K562 (cell line): Measurements from ENCODE around the gene MECP2. TPM values are rescaled to one million over a fixed set of nuclear protein-coding genes. Genes with fewer than 3 reads are reported as not detected.

Experiments
- ATAC-seq: fragments of 200-7000 bp; cut with Tn5 transposase; 3 replicates; pipeline ENCODE4 v1.9.1; 2020; ENCODE audit warnings: moderate library complexity
- BruUV-seq: library from RNA; stranded (reverse); fragments of 400-500 nt; replicated peaks from 2 replicates; lab custom pipeline; 2021; lab: Mats Ljungman, UMichigan
- CTCF ChIA-PET: fragments of 300-600 bp; formaldehyde crosslinking; extraction: SDS; loops from one replicate; lab custom pipeline; 2021; ENCODE audit warnings: low intra/inter-chr PET ratio; lab: Yijun Ruan, JAX
- POLR2A ChIA-PET: fragments of 300-600, 350-650 bp; sonication (Branson Sonifier 250); formaldehyde crosslinking; extraction: SDS; loops from one replicate; lab custom pipeline; 2021; ENCODE audit warnings: antibody characterized with exemption, inconsistent platforms; lab: Yijun Ruan, JAX
- DNase-seq, 4 experiments: peaks; one replicate each; pipeline versions ENCODE4 v3.0.0 to v3.0.0-alpha.2; 2011 to 2018; ENCODE audit warnings: low spot score in 3 of 4, mixed read lengths in 3 of 4; ENCODE audit errors: extremely low read depth in 1 of 4
- FAIRE-seq: peaks from 2 replicates; lab custom pipeline; 2011; peaks lifted over from hg19 to GRCh38; lab: Jason Lieb, UNC
- H2AFZ ChIP-seq: 2 replicates; pipeline ENCODE4 v1.6.0; 2011; ENCODE audit warnings: low read depth, low read length, control low read depth, inconsistent platforms
- H3K27ac ChIP-seq: fragments of 200-600 bp; 3 replicates; pipeline ENCODE4 v1.8.0; 2011; ENCODE audit warnings: low read depth, mild to moderate bottlenecking, control low read depth, inconsistent platforms, low read length, moderate library complexity, mixed read lengths; ENCODE audit errors: extremely low read depth
- H3K27me3 ChIP-seq, 2 experiments: fragments of 300-600 bp in 1 of 2; 2 replicates in 1 of 2; 3 replicates in 1 of 2; pipeline versions ENCODE4 v1.6.0 to v1.8.0; 2011; ENCODE audit warnings: inconsistent platforms in 2 of 2, low read length in 2 of 2, mild to moderate bottlenecking in 1 of 2, mixed read lengths in 1 of 2, moderate library complexity in 1 of 2; ENCODE audit not compliant: control insufficient read depth in 2 of 2, insufficient read depth in 2 of 2
- H3K36me3 ChIP-seq: fragments of 300-600 bp; 3 replicates; pipeline ENCODE4 v1.8.0; 2011; ENCODE audit warnings: mild to moderate bottlenecking, low read length, inconsistent platforms; ENCODE audit not compliant: control insufficient read depth, insufficient read depth
- H3K4me1 ChIP-seq, 2 experiments: fragments of 200-600 bp in 1 of 2; replicated peaks in 1 of 2; 2 replicates in 1 of 2; 3 replicates in 1 of 2; pipeline versions ENCODE4 v1.5.1 to v1.8.0; 2011; ENCODE audit warnings: inconsistent platforms in 2 of 2, low read length in 2 of 2, mild to moderate bottlenecking in 1 of 2, mixed read lengths in 1 of 2, moderate library complexity in 1 of 2; ENCODE audit not compliant: control insufficient read depth in 2 of 2, insufficient read depth in 2 of 2
- H3K4me2 ChIP-seq: 2 replicates; pipeline ENCODE4 v1.6.1; 2011; ENCODE audit warnings: low read length, control low read depth, inconsistent platforms, mixed read lengths; ENCODE audit not compliant: insufficient read depth
- H3K4me3 ChIP-seq: fragments of 200-600 bp; sonication (generic), shearing (Covaris generic); 2 replicates; pipeline ENCODE4 v1.5.1; 2016; ENCODE audit warnings: control low read depth, inconsistent platforms
- H3K79me2 ChIP-seq: fragments of 200-600 bp; 3 replicates; pipeline ENCODE4 v1.8.0; 2011; ENCODE audit warnings: low read length, inconsistent platforms; ENCODE audit not compliant: control insufficient read depth, insufficient read depth
- H3K9ac ChIP-seq, 2 experiments: 2 replicates each; pipeline versions ENCODE4 v1.6.0 to v1.6.1; 2011; ENCODE audit warnings: low read depth in 2 of 2, low read length in 2 of 2, control low read depth in 1 of 2, inconsistent platforms in 1 of 2, mild to moderate bottlenecking in 1 of 2, mixed read lengths in 1 of 2; ENCODE audit not compliant: insufficient read depth in 1 of 2
- H3K9me1 ChIP-seq: one replicate; pipeline ENCODE4 v1.6.0; 2011; ENCODE audit warnings: inconsistent platforms, mild to moderate bottlenecking, low read length, moderate library complexity; ENCODE audit not compliant: control insufficient read depth, insufficient read depth
- H3K9me3 ChIP-seq: replicated peaks from 2 replicates; pipeline ENCODE4 v1.5.1; 2011; ENCODE audit warnings: low read depth, low read length, inconsistent platforms; ENCODE audit not compliant: control insufficient read depth, insufficient read depth
- H4K20me1 ChIP-seq: replicated peaks from 2 replicates; pipeline ENCODE4 v1.6.1; 2011; ENCODE audit warnings: low read length, inconsistent platforms, mixed read lengths; ENCODE audit not compliant: control insufficient read depth, insufficient read depth
- BHLHE40 ChIP-seq: IDR thresholded peaks from 2 replicates; pipeline ENCODE4 v1.6.1; 2011; ENCODE audit warnings: low read length, improper control_type of control experiment
- LARP7 ChIP-seq: fragments of 450-650 bp; IDR thresholded peaks from 2 replicates; pipeline ENCODE4 v1.6.1; 2016
- NFIC ChIP-seq: fragments of 450-650 bp; IDR thresholded peaks from 2 replicates; pipeline ENCODE4 v1.6.1; 2017; ENCODE audit warnings: mild to moderate bottlenecking, inconsistent platforms
- WGBS: fragments of 100-300 bp; shearing (Covaris generic); methylation state at CpG from one replicate; pipeline ENCODE4 v1.1.6; 2016; ENCODE audit warnings: low coverage, mixed read lengths; ENCODE audit not compliant: insufficient coverage; ENCODE audit errors: missing lambda C conversion rate; 5-methylcytosine and 5-hydroxymethylcytosine counted together
- in situ Hi-C: fragments of 300-500 bp; cut with MboI; formaldehyde crosslinking; loops from 4 replicates; pipeline ENCODE4 v1.15.0; 2018; ENCODE audit warnings: inconsistent platforms, mixed read lengths
- intact Hi-C: fragments of 100-400 bp; cut with micrococcal nuclease; formaldehyde crosslinking; loops from 2 replicates; pipeline ENCODE4 v1.14.2; 2022
- polyA plus RNA-seq, 8 experiments: library from polyadenylated mRNA; depleted of rRNA in 4 of 8; stranded (reverse) in 5 of 8; unstranded in 3 of 8; fragments of >200 nt; fragmentation: Nextera tagmentation in 2 of 8; fragmentation: Illumina TruSeq in 1 of 8; extraction: Ambion mirVana in 2 of 8; extraction: Trizol in 1 of 8; gene quantifications; 2 replicates each; pipeline versions ENCODE4 v1.2.1 to v1.2.3, GENCODE V29; 2011 to 2014; ENCODE audit warnings: inconsistent platforms in 1 of 8, missing spikeins in 1 of 8
- total RNA-seq, 7 experiments: library from RNA; depleted of rRNA in 6 of 7; stranded (reverse); fragments of >200 nt in 6 of 7; fragmentation: Illumina TruSeq in 2 of 7; extraction: Trizol in 2 of 7; gene quantifications; 2 replicates each; pipeline versions ENCODE4 v1.2.1 to v1.2.3, GENCODE V29; 2011 to 2021; ENCODE audit warnings: low replicate concordance in 1 of 7
- TF ChIP-seq, protein P1 (sequence below), 3 experiments: IDR thresholded peaks in 2 of 3; conservative IDR thresholded peaks in 1 of 3; 2 replicates each; pipeline ENCODE4 v1.5.1; 2011 to 2012; ENCODE audit warnings: low read length in 3 of 3, mild to moderate bottlenecking in 3 of 3, control low read depth in 2 of 3, improper control_type of control experiment in 1 of 3, inconsistent platforms in 1 of 3, low read depth in 1 of 3, mixed read lengths in 1 of 3, moderate library complexity in 1 of 3; ENCODE audit not compliant: insufficient read depth in 2 of 3

Gene MECP2
- total and polyA plus RNA-seq, 9 of the 15 experiments (the other 6 are each of a cell fraction or from before 2014, with no cell fraction given): 2.1 to 50.9 (median 30.5) TPM

- H3K27ac ChIP-seq: no peak overlapping the region; the same call in 2 of the 3 replicates
- intact Hi-C loops: no loop called here
- POLR2A ChIA-PET: no interaction called here
- no peaks in the 10 kb centered on the region for H3K9me3 ChIP-seq
- no peak overlapping the region for H3K4me3 ChIP-seq
- 52% methylated on average over 10 of the region's 10 CpGs for WGBS
- H3K4me1 ChIP-seq: peaks cover 9 to 13% of the 10 kb centered on the region in 2 experiments; a peak in 3 of 5 replicates
- no TSS peak for BruUV-seq
- DNase-seq: peak in 1 of 4 experiments; percentile 24
- in situ Hi-C loops: no loop called here
- H3K79me2 ChIP-seq: peaks cover 93% of the 10 kb centered on the region
- TF ChIP-seq LARP7 (no peak), BHLHE40 (peak; percentile 49), NFIC (peak; percentile 13; the same call in 1 of the 2 replicates)
- TF ChIP-seq, protein P1, sequence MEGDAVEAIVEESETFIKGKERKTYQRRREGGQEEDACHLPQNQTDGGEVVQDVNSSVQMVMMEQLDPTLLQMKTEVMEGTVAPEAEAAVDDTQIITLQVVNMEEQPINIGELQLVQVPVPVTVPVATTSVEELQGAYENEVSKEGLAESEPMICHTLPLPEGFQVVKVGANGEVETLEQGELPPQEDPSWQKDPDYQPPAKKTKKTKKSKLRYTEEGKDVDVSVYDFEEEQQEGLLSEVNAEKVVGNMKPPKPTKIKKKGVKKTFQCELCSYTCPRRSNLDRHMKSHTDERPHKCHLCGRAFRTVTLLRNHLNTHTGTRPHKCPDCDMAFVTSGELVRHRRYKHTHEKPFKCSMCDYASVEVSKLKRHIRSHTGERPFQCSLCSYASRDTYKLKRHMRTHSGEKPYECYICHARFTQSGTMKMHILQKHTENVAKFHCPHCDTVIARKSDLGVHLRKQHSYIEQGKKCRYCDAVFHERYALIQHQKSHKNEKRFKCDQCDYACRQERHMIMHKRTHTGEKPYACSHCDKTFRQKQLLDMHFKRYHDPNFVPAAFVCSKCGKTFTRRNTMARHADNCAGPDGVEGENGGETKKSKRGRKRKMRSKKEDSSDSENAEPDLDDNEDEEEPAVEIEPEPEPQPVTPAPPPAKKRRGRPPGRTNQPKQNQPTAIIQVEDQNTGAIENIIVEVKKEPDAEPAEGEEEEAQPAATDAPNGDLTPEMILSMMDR (IDR thresholded peaks at IDR 0.05 in 2 of 3, conservative IDR thresholded peaks at IDR 0.05 in 1 of 3; ENCODE audit: insufficient read depth in 2 of 3, low read depth in 1 of 3, low read length in 3 of 3): peak in 1 of 3 experiments; percentile 30; a peak in 2 of 6 replicates
- peaks cover 4% of the 10 kb centered on the region for H3K9me1 ChIP-seq
- H3K27me3 ChIP-seq: no peaks in the 10 kb centered on the region
- H3K9ac ChIP-seq: no peak overlapping the region; a peak in 1 of 4 replicates
- no peak overlapping the region for H2AFZ ChIP-seq
- FAIRE-seq: no peak
- peaks cover 8% of the 10 kb centered on the region; the same call in 1 of the 2 replicates for H4K20me1 ChIP-seq
- peaks cover 73% of the 10 kb centered on the region for H3K36me3 ChIP-seq
- ATAC-seq: peak; percentile 62
- CTCF ChIA-PET: no interaction called here
- H3K4me2 ChIP-seq: no peak overlapping the region
These were observed 51.3 kb downstream of the MECP2 start for GRCh38 chrX:154046031-154046781.
